HepG2 (cell line): ENCODE measurements around the gene WDR45B.

Experiments used
- ARID4A ChIP-seq: sonication (generic); formaldehyde crosslinking; IDR thresholded peaks from 2 replicates; pipeline ENCODE4 v1.5.0; 2020; ENCODE audit warnings: mild to moderate bottlenecking, missing genetic modification reagents, borderline replicate concordance
- FOSL1 ChIP-seq: sonication (generic); formaldehyde crosslinking; IDR thresholded peaks from 2 replicates; pipeline ENCODE4 v1.9.0; 2021; ENCODE audit warnings: missing genetic modification reagents, borderline replicate concordance
- FOSL2 ChIP-seq: sonication (generic); formaldehyde crosslinking; IDR thresholded peaks from 2 replicates; pipeline ENCODE4 v1.4.0; 2020; ENCODE audit warnings: missing genetic modification reagents
- HIVEP1 ChIP-seq: sonication (generic); formaldehyde crosslinking; IDR thresholded peaks from 2 replicates; pipeline ENCODE4 v1.4.0; 2020; ENCODE audit warnings: mild to moderate bottlenecking, missing genetic modification reagents
- IRF1 ChIP-seq: sonication (generic); formaldehyde crosslinking; IDR thresholded peaks from 2 replicates; pipeline ENCODE4 v1.4.0; 2020; ENCODE audit warnings: low read depth, mild to moderate bottlenecking, missing genetic modification reagents
- PBX2 ChIP-seq: IDR thresholded peaks from 2 replicates; pipeline ENCODE4 v1.6.1; 2016; ENCODE audit warnings: control low read depth
- POLR2A ChIP-seq, 2 experiments: IDR thresholded peaks; 2 replicates each; pipeline ENCODE4 v1.6.1; 2011; ENCODE audit warnings: low read depth in 2 of 2, low read length in 2 of 2, mild to moderate bottlenecking in 1 of 2, moderate library complexity in 1 of 2; ENCODE audit not compliant: insufficient read depth in 1 of 2
- POLR2G ChIP-seq: fragments of 200-400 bp; formaldehyde crosslinking; IDR thresholded peaks from 2 replicates; pipeline ENCODE4 v1.6.1; 2018; ENCODE audit warnings: mild to moderate bottlenecking, low read depth, low read length, moderate library complexity
- RNF2 ChIP-seq: fragments of 450-650 bp; conservative IDR thresholded peaks from 2 replicates; pipeline ENCODE4 v1.6.1; 2016; ENCODE audit warnings: low read depth
- TFE3 ChIP-seq: IDR thresholded peaks from 2 replicates; pipeline ENCODE4 v1.6.1; 2016

GRCh38 chr17:82596837-82597672 lies 51.2 kb downstream of the WDR45B start:
- TF ChIP-seq RNF2: no peak
- TF ChIP-seq HIVEP1 (CRISPR knock-in tag): no peak
- no peak for TF ChIP-seq FOSL2 (CRISPR knock-in tag)
- TF ChIP-seq IRF1 (CRISPR knock-in tag): no peak
- no peak for TF ChIP-seq POLR2G
- TF ChIP-seq PBX2: no peak
- no peak for TF ChIP-seq POLR2A (IDR thresholded peaks at IDR 0.05; ENCODE audit: insufficient read depth in 1 of 2, low read depth in 2 of 2, low read length in 2 of 2)
- TF ChIP-seq FOSL1 (CRISPR knock-in tag): no peak
- no peak for TF ChIP-seq TFE3 (CRISPR knock-in tag)
- no peak for TF ChIP-seq ARID4A (CRISPR knock-in tag)
